HG03342 (cell line): ENCODE results near the gene SLC9A6.
"Not testable (repeated sequence)": the region's sequence is repeated elsewhere in the genome, so short reads cannot be mapped to it uniquely, and the experiment has no call there.

Source experiments
- ATAC-seq: cut with Tn5 transposase; IDR thresholded peaks from one replicate; pipeline ENCODE4 v1.9.1; 2021; ENCODE audit warnings: mild to moderate bottlenecking, moderate library complexity; ENCODE audit not compliant: unreplicated experiment

Gene SLC9A6

GRCh38 chrX:136028383-136028984 lies 43.2 kb downstream of the SLC9A6 start:
- peak; percentile 84 for ATAC-seq

DNA sequence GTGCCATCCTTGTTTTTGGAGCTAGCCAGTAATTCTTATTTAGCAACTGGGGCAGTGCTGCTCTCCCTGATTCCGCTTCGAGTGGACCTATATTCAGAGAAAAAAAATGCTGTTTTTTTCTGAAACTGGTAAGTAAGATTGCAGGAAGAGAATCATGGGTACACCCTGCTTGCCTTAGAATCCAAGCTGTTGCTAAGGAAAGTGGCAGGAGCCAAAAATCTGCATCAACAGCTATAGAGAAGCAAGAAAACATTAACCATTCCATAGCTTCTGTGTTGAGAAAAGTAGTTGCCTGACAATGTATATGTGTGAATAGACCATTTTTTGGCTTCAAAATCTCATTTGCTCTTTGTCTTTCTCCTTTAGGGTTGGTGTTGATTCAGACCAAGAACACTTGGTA lies 44.5 kb downstream of the SLC9A6 start:
- no peak for ATAC-seq

GRCh38 chrX:136030303-136031191 lies 45.3 kb downstream of the SLC9A6 start:
- ATAC-seq = no peak

- ATAC-seq = no peak
These were observed 46.4 kb downstream of the SLC9A6 start for GRCh38 chrX:136031626-136032025.

DNA sequence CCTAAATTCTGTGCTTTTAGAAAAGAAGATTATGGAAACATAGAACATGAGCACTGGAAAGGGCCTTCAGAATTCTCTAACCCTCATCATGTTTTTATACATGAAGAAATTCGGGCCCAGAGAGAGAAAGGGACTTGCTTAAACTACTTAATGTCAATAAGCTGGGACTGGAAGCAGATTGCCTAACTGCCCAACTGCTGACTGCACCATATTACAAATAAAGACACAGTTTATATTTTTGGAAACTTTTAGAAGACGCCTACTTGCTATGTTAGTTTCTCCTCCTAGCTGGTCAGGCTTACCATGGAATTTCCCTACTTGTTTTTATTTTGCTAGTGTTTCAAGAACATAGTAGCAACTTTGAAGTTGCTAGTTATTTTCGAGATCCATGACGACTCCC lies 47.1 kb downstream of the SLC9A6 start:
- ATAC-seq = no peak

DNA sequence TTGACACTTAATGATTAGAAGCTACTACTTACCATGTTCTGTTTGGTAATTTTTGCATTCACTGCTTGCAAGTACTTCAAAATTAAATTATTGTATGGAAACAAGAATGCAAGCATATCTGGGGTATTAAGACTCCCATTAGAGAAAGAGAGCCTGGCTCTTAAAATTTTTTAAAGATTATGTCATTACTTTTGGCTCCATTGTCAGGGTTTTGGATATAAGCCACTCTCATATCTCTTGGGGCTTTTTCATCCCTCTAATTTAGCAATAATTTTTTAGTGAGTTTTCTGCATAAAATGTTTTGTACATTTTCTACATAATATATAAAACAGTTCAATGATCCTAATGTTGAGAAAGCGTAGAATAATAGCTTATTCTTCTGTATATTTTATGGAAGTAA lies 49.4 kb downstream of the SLC9A6 start:
- ATAC-seq = no peak

GRCh38 chrX:136035663-136036062 lies 50.4 kb downstream of the SLC9A6 start:
- no peak for ATAC-seq

DNA sequence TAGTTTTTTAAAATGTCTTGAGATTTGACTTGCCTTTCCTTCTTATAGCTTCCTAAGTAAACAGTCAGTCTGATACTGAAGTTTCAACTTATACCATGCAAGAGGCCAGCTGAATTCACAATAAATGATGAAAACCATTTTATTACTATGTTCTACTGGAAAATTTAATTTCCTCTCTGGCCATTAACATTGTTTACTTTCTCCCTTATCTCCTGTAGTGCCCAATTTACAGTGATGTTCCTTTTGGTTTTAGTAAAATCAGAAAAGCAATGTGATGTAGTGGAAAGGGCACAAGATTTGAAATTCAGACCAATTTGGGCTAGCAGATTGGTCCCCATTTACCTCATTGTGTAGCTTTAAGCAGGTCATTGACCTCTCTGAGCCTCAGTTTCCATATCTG lies 54.2 kb downstream of the SLC9A6 start:
- no peak for ATAC-seq

DNA sequence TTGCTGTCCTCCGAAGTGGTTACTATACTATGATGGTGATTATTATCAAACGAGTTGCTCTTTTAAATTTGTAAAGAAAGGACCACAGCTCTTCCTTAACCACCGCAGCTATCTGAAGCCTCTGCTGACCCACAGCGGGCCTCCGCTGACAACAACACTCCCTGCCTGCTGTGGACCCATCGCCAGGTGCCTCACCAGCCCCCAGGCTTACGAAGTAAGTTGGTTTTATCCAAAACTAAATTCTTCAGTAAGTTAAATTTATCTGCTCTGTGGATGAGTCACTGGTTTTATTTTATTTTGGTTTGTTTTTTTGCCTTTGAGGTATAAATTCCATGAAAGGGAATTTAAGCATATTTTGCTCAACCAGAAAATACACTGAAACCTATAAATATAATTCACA lies 54.7 kb downstream of the SLC9A6 start:
- no peak for ATAC-seq

GRCh38 chrX:136041254-136041812 lies 56.1 kb downstream of the SLC9A6 start:
- no peak for ATAC-seq

DNA sequence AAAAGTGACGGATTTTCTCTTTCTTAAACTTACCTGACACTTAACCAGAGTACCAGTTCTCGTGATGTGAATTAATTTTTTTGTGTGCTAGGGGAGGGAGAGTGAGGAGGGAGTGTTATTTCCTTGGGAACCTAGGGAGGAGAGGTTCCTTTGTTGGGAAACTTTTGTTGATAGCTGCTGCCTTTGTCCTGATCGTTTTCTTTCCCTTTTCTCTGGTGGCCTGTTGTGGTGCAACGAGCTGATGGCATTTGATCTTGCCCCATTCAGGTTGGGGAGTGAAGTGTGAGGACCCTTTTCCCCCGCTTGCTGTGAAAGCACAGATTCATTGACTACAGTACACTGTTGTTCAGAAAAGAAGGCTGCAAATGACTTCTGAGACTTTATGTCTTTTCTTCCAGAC lies 59.8 kb downstream of the SLC9A6 start:
- ATAC-seq = no peak

- no peak for ATAC-seq
These were observed 61.2 kb downstream of the SLC9A6 start for GRCh38 chrX:136046295-136047015.

DNA sequence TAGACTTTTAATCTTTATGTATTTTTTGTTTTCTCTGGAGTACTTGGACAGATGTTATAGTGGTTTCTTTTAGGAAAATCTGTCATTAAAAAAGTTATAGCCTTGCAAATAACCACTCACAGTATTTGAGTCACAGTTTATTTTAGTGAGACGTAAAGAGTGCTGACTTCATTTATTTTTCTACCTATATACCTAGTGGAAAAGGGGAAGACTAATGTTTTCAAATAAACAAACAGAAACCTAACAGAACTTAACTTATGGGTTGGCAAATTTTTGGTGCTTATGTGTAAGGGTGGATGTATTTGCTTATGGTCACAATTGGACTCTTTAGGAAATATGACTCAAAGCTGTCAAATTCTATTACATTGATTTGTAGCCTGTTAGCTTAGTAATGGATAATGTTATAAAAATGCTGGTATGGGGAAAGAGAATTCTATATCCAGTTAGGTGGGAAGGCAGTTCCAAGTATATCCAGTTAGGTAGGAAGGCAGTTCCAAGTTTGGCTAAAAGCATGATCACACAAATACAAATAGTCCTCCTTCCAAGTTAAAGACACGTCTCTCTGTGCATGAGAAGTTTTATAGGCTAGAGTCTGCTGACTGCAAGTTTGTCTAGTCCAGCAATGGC lies 61.9 kb downstream of the SLC9A6 start:
- no peak for ATAC-seq

- ATAC-seq = no peak
These were observed 62.7 kb downstream of the SLC9A6 start for GRCh38 chrX:136047969-136048368.

DNA sequence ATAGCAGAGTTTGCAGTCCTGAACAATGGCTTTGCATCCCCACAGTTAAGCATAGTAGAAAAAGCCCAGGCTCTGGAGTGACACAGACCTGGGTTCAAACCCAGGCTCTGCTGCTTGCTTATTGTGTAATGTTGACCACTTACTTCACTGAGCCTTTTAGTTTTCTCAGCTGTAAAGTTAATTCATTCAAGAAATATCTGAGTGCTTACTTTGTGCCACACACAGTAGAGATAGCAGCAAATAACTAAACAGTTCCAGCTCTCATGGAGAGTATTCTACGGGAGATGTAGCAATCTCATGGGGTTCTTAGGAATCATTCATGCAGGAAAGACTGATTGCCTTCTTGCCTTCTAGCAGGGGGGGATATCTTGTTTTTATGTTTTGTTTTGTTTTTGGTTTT lies 63.2 kb downstream of the SLC9A6 start:
- ATAC-seq = no peak

DNA sequence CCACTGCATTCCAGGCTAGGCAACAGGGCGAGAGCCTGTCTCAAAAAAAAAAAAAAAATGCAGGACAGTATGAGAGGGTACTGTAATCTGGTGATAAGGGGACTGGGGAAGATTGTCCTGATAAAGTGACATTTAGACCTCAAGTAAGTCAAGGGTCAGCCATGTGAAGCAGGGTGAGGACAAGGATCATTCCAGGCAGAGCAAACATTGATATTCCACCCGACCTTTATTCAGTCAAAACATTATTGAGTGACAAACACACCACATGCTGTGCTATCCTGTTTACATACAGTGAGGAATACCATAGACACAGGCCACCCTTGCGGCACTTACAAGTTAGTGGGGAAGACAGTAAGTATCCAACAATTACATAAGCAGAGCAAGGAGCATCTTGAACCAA lies 64.4 kb downstream of the SLC9A6 start:
- no peak for ATAC-seq

- not testable (repeated sequence) for ATAC-seq
These were observed 65.6 kb downstream of the SLC9A6 start for GRCh38 chrX:136050875-136051274.

DNA sequence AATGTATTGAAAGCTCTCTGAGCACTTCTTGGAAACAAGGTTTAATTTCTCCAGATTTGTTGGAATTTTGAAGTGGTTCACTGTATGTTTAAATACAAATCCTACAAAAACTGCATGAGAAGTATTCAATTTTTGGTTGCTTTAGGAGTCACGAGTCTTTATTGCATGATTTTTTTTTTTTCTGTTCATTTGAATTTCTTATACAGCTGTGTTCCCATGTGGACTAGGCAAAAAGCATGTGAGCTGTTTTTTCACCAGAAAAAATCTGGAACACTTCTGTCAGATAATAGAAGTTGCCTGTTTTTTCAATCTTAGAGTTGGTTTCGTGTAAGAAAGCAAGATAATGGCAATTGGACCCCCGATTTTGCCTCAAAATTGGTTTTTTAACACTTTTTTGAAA lies 66.4 kb downstream of the SLC9A6 start:
- ATAC-seq = no peak

- ATAC-seq = no peak
These were observed 70.5 kb downstream of the SLC9A6 start for GRCh38 chrX:136055651-136056221.

DNA sequence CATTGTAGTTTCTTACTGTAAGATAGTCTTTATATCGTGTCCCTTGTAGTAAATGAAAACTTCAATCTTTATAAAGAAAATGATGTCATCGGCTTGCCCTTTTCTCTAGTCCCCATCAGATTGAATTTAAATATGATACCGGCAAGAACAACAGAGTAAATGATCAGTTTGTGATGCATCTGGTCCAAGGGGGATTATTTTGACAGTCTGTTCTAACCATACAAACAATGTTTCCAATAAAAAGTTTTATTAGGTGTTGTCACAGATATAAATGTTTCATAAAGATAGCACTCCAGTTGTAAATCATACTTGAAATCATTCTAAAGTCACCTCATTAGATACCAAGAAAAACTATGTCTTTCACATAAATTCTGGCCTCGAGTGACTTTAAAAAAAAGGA lies 72.3 kb downstream of the SLC9A6 start:
- ATAC-seq = no peak

DNA sequence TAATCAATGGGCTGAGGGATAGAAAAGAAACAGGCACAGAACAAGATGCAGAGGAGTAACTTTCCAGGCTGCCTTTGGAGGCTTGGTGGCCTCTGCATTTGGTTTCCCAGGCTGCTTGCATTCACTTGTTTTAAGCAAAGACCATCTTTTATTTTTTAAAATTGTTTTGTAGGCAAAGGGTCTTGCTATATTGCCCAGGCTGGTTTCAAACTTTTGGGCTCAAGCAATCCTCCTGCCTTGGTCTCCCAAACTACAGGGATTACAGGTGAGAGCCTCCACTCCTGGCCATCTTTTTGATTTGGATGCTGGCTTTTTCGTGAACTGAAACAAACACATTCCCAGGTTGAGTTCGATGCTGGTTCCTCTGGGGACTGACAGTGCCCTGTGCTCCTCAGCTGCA lies 74.1 kb downstream of the SLC9A6 start:
- no peak for ATAC-seq
